Neural cell (in vitro differentiated cells): Measurements from ENCODE around the gene BANP.

Source experiments
- CTCF ChIP-seq: fragments of 450-650 bp; IDR thresholded peaks from 2 replicates; pipeline ENCODE4 v1.5.1; 2014; ENCODE audit warnings: antibody characterized with exemption, mild to moderate bottlenecking, moderate library complexity; ENCODE audit not compliant: poor library complexity, severe bottlenecking
- EP300 ChIP-seq: fragments of 450-650 bp; conservative IDR thresholded peaks from 2 replicates; pipeline ENCODE4 v1.6.1; 2014; ENCODE audit warnings: antibody characterized with exemption, mild to moderate bottlenecking, moderate library complexity; ENCODE audit not compliant: poor library complexity, severe bottlenecking
- EZH2 ChIP-seq: fragments of 200-600, 300-800 bp; shearing (Covaris generic), sonication (generic); IDR thresholded peaks from 2 replicates; pipeline ENCODE4 v1.6.1; 2014; ENCODE audit warnings: antibody characterized with exemption, low read length, borderline replicate concordance, mild to moderate bottlenecking; ENCODE audit not compliant: insufficient read depth, poor library complexity, severe bottlenecking
- RAD21 ChIP-seq: fragments of 450-650 bp; conservative IDR thresholded peaks from 2 replicates; pipeline ENCODE4 v1.6.1; 2014; ENCODE audit warnings: antibody characterized with exemption, mild to moderate bottlenecking, moderate library complexity
- SMC3 ChIP-seq: fragments of 450-650 bp; conservative IDR thresholded peaks from 2 replicates; pipeline ENCODE4 v1.6.1; 2014; ENCODE audit warnings: antibody characterized with exemption, mild to moderate bottlenecking, moderate library complexity; ENCODE audit not compliant: poor library complexity
- TAF1 ChIP-seq: IDR thresholded peaks from 2 replicates; pipeline ENCODE4 v1.6.1; 2012; ENCODE audit warnings: low read depth
- TF ChIP-seq, protein P1 (sequence below): IDR thresholded peaks from 2 replicates; pipeline ENCODE4 v1.6.1; 2012; ENCODE audit warnings: borderline replicate concordance

- TF ChIP-seq CTCF (no peak), EP300 (no peak), TAF1 (no peak), EZH2 (no peak), RAD21 (no peak), SMC3 (no peak)
- TF ChIP-seq, protein P1, sequence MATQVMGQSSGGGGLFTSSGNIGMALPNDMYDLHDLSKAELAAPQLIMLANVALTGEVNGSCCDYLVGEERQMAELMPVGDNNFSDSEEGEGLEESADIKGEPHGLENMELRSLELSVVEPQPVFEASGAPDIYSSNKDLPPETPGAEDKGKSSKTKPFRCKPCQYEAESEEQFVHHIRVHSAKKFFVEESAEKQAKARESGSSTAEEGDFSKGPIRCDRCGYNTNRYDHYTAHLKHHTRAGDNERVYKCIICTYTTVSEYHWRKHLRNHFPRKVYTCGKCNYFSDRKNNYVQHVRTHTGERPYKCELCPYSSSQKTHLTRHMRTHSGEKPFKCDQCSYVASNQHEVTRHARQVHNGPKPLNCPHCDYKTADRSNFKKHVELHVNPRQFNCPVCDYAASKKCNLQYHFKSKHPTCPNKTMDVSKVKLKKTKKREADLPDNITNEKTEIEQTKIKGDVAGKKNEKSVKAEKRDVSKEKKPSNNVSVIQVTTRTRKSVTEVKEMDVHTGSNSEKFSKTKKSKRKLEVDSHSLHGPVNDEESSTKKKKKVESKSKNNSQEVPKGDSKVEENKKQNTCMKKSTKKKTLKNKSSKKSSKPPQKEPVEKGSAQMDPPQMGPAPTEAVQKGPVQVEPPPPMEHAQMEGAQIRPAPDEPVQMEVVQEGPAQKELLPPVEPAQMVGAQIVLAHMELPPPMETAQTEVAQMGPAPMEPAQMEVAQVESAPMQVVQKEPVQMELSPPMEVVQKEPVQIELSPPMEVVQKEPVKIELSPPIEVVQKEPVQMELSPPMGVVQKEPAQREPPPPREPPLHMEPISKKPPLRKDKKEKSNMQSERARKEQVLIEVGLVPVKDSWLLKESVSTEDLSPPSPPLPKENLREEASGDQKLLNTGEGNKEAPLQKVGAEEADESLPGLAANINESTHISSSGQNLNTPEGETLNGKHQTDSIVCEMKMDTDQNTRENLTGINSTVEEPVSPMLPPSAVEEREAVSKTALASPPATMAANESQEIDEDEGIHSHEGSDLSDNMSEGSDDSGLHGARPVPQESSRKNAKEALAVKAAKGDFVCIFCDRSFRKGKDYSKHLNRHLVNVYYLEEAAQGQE = no peak
Measured at GRCh38 chr16:88019821-88020515, 68.7 kb downstream of the BANP start.
